HPDE6-E6E7 (cell line): Measurements from ENCODE around the gene ALPK1.
"Not testable (repeated sequence)": the region's sequence is repeated elsewhere in the genome, so short reads cannot be mapped to it uniquely, and the experiment has no call there.

Experiments
- DNase-seq: peaks from one replicate; pipeline ENCODE4 v3.0.0; 2011; ENCODE audit warnings: missing footprints; ENCODE audit errors: extremely low spot score

Gene ALPK1

DNA sequence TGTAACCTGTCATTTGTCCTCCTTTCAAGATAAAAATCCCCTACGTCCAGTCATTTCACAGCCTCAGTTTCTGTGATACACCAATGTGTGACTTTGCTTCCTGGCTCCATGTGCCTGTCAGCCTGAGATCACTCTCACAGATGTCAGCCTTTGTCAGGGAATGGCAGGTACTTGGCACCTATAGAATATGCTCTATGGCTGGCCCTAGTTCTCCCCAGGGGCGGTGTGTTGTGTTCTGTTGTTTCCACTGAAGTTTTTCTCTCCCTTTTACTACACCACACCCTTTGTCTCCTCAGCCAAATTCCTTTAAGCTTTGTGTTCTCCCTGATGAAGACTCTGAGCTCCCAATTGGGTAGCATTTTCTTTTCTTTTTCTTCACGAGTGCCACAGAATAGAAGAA is 81.7 kb downstream of the ALPK1 start:
- no peak for DNase-seq

DNA sequence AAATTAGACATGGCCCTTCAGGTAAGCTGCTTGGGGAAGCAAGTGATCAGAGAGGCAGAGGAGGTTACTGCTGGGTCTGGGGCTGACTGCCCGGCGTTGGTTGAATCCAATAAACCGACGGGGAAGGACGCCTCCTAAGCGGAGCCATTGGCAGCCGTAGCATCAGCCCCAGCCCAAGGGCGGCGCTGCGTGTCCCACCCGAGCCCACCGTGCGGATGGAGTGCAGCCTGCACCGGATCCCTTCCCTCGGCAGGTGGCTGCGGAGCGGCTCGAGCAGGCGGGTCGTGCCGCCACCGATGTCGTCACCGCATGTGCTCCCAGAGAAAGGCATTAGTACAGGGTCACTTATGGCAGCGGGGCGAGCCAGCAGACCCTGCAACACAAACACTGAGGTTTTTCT is 82.1 kb downstream of the ALPK1 start:
- DNase-seq = no peak

DNA sequence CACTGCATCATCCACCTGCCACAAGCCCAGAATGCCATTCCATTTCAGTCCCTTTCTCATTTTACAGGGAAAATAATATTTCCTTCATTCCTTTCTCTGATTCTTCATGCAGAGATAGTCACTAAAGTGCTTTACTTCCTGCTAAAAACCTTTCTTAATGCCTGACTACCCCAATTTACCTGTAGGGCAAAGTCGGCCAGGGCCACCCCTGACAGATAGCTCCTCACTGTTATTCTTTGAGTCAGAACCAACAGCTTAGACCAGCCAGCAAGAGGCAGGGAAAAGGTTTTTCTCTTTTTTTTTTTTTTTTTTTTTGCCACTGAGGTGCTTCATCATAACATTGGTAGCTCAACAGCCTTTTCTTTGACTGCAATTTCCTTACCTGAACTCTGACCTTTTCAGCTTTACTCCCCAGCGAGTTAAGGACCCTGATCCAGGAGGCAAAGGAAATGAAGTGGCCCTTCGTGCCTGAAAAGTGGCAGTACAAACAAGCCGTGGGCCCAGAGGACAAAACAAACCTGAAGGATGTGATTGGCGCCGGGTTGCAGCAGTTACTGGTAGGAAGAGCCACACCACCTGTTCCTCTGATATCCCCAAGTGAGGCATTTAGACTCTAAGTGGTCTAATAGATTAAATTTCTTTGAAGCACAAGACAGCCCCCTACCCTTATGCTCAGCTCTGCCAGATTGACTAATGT is 85.0 kb downstream of the ALPK1 start:
- no peak for DNase-seq

DNA sequence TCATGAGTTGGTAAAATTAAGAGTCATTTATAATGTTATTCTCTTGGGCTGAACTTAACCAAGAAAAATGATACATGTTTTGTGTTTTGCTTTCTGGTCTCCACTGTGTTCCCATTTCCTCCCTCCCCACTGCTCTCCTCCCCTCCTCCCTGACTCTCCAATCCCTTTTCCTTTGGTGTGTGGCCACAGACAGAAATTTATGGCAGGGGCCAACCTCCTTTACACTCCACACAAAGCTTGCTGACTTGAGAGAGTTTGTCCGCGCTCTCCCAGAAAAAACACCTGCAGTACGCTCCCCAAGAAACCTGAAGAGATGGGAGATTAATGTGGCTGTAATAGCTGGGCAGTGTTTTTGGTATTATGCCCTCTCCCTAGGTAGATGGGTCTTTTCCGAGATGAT is 88.9 kb downstream of the ALPK1 start:
- no peak for DNase-seq

DNA sequence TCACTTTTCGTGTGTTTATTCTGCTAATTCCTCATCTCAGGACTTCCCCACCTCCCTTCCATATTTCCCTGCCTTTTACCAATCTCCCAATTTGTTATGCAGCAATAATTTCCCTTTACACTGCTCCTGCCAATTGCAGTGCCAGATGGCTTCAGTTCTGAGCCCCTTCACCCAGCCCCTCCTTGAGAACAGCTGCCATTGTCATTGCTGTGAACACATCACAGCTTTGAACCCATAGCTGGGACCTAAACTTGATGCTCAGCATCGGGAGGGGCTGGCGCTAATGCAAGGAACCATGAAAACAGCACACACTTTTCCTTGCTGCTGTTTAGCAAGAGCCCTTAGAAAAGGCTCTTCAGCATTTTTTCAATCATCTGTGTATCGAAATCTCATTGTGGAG is 104.9 kb downstream of the ALPK1 start:
- DNase-seq = no peak

DNA sequence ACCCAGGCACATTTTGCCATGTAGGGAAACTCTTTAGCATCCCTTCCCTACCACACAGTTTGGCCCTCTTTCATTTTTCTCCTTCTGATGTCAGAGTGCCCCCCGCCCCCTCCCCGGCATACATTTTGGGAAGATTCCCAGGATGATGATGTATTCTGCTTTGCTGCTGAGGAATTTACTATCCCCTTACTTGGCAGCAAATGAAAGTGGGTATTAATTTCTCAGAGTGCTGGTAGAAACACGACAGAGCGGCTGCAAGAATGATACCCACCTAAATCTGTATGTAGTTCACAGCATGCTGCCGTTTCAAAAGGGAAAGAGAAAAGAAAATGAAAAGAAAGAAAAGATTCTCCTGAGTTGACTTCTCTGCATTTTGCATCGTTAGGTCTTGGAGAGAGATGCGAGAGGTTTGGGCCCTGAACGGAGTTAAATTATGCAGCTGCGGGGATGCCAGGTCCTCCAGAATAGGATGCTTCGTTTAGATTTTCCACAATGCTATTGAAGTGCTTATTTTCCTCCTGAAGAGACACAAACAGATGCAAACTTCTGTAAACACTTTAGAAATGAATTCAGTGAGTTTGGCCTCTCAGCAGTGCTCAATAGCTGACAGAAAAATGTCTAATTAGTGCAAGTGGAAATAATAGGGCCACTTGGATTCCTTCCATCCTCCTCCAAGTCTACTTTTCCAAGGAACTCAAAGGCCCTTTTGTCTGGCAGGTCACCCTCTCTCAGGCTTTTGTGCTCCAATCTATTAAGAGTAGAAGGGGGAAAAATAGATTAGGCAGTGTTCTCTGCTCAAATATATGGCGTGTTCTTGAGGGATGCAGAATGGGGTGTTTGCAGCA is 106.2 kb downstream of the ALPK1 start:
- no peak for DNase-seq

DNA sequence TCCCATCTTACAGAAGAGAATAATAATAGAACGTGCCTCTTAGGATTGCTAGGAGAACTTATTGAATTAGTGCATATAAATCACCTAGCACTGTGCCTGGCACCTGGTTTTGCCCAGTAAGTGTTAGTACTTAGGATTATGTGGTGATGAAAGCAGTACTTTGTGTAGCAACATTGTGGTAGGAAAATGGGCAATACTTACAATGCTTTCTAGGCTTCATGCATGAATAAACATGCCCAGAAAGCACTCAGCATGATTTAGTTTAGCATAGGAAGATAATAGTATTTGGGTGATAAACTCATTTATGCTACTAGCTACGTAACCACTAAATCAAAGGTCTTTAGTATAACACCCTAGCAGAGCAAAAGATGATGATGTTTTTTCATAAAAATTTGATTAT is 113.2 kb downstream of the ALPK1 start:
- DNase-seq = no peak

DNA sequence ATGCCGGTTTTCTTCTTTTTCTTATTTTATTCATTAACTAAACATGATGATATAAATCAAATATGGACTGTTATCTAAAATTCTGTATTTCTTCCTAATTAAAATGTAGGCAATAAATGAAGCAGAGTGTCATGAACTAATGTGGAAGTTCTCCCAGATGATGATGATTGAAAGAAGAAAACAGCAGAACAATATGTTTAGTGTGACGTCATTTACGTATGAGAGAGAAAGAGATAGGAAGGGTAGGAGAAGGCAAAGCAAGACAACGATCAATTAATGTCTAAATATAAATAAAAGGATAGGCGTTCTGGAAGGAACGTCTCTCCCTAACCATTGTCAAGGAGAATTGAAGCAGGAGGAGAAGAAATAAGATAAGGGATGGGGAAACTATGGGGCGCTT is 113.6 kb downstream of the ALPK1 start:
- no peak for DNase-seq

DNA sequence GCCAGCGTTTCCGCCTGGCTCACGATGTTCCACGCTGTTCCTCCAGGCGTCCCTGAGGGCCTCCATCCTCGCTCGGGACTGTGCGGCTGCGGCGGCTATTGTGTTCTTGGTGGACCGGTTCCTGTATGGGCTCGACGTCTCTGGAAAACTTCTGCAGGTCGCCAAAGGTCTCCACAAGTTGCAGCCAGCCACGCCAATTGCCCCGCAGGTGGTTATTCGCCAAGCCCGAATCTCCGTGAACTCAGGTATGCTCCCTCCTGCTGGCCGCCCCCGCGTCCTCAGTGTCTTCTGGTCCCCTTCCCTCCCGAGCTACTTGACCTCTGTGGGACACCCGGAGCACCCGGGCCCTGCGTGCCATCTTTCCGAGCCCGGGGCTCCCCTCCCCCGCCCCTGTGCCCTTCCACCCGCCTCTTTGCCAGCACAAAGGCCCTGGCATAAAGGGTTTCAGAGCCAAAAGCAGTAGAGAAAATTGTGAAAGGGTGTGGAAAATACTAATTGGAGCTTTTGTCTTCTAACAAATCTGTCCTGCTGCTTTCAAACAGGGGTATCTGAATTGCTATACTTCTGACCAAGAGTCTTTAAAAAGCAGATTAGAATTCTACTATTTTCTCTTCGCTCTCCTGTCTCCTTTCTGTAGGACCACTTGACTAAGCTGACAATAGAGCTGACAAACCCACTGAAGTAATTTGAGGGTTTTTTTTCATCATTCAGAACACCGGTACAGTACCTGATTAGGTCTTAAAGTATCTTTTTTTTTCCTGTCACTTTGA is 114.8 kb downstream of the ALPK1 start:
- no peak for DNase-seq

DNA sequence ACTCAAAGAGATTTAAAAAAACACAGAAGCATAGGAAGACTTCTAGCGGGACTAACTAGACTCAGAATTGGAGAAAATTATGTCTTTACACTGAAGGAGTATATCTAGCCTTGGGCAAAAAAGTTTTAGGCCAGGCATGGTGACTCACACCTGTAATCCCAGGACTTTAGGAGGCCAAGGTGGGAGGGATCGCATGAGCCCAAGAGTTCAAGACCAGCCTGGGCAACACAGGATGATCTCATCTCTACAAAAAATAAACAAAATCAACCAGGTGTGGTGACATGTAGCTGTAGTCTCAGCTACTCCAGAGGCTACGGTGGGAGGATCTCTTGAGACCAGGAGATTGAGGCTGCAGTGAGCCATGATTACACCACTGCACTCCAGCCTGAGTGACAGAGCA is 119.3 kb downstream of the ALPK1 start:
- DNase-seq = no peak

DNA sequence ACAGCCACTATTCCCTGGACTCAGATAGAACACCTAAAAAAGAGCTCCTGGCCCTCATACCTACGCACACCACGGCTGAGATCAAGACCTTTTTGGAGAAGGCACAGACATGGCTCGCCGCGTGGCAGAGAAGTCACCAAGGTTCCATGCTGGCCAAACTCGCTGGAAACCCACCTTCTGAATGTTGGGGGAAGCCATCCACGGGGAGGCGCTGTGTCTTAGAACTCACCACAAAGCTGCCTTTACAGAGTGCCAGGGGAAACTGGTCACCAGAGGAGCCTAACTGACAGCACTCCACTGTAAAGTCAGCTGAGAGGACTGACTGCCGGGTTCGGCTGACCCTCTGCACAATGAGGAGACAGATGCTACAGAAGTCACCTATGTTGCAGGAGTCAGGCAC is 120.9 kb downstream of the ALPK1 start:
- DNase-seq = no peak

DNA sequence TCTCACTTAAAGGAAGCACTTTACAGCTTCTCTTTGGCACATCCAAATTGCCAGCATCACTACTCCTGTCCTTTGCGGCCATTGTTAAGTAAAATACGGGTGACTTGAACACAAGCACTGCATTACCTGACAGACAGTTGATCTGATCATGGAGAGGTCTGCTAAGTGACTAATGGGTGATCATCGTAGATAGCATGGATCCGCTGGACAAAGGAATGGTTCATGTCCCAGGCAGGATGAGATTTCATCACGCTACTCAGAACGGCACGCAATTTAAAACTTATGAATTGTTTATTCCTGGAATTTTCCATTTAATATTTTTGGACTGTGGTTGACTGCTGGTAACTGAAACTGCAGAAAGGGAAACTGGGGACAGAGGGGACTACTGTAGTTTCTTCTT is 124.7 kb downstream of the ALPK1 start:
- no peak for DNase-seq

DNA sequence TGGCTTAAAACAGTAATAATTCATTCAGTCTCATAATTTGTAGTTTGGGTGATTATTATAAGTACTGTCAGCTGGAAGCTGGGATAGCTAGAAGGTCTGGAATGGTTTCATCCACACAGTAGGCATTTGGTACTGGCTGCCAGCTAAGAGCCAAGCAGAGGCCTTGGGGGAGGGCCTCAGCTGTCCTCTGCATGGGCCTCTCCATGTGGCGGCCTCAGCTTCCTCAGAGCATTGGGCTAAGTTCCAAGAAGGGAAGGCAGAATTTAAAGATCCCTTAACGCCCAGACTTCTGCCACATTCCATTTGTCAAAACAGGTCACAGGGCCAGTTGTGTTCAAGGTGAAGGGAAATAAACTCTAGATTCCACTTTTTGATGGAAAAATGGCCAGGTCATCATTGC is 125.5 kb downstream of the ALPK1 start:
- no peak for DNase-seq

DNA sequence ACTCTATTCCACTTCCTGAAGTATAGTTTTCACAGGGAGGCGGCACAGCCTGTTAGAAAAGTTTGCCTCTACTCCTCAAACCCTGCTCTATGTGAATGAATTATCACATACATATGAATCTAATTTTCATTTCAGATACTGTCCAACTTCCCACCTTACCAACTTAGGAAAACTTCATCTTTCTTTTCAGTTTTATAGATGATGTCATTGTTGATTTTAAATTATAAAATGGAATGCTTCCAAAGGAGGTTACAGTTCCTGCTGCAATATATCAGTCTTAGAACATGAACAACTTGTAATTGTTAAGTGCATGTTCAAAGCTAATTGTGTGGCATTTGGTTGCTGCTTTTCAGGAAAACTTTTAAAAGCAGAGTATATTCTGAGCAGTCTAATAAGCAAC is 126.4 kb downstream of the ALPK1 start:
- DNase-seq = no peak

DNA sequence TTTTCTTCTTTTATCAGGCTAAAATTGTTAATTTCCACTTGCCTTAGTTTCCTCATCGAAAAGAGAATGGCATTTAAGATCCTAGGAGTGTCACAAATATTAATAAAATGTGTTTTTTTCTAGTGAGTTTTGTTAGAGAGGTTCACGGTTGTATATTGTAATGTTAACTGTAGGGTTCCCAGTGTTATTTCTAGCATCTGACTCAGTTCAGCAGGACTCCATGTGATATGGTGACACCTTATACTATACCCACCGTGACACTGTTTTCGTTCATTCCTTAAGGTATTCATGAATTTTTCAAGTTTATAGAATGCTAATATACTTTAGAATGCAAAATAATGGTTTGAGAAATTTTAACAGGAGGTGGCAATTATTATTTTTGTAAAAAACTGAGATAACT is 128.7 kb downstream of the ALPK1 start:
- no peak for DNase-seq

DNA sequence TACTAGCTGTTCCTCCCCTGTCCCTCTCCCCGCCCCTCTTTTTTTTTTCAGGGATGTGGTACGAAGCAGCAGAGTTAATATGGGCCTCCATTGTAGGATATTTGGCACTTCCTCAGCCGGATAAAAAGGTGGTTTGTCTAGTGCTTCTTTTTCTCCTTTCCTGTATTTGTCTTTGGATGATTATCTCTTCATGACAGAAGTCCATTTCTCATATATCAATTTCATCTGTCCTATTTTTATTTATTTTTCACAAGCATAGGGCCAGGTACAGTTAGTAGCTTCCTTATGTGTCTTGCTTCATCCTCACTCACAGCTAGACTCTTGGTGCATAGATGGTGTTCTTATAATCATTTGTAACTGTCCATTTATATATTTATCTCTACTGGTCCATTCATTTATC is 129.2 kb downstream of the ALPK1 start:
- DNase-seq = no peak

DNA sequence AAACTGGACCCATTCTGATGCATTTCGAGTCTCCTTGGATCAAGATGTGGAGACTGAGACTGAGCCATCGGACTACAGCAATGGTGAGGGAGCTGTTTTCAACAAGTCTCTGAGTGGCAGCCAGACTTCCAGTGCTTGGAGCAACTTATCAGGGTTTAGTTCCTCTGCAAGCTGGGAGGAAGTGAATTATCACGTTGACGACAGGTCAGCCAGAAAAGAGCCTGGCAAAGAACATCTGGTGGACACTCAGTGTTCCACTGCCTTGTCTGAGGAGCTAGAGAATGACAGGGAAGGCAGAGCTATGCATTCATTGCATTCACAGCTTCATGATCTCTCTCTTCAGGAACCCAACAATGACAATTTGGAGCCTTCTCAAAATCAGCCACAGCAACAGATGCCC is 134.0 kb downstream of the ALPK1 start:
- DNase-seq = no peak

DNA sequence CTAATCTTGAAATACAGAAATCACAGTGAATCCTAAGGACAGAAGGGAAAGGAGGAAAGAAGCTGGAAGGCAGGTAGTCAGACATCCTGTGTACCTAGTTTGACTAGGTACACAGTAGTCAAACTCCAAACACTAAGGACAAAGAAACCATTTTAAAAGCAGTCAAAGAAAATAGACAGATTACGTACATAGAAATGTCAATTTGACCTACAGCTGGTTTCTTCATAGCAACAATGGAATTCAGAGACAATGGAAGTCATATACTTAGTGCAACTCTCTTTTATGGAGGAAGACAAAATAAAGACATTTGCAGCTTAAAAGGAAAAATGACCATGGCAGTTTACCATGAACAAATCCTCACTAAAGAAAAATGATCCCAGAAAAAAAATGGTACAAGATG is 139.8 kb downstream of the ALPK1 start:
- no peak for DNase-seq

DNA sequence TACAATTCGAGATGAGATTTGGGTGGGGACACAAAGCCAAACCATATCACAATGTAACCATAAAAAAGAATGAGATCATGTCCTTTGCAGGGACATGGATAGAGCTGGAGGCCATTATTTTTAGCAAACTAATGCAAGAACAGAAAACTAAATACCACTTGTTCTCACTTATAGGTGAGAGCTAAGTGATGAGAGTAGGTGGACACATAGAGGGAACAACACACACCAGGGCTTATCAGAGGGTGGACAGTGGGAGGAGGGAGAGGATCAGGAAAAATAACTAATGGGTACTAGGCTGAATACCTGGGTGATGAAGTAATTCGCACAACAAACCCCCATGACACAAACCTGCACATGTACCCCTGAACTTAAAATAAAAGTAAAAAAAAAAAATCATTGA is 145.1 kb downstream of the ALPK1 start:
- not testable (repeated sequence) for DNase-seq

DNA sequence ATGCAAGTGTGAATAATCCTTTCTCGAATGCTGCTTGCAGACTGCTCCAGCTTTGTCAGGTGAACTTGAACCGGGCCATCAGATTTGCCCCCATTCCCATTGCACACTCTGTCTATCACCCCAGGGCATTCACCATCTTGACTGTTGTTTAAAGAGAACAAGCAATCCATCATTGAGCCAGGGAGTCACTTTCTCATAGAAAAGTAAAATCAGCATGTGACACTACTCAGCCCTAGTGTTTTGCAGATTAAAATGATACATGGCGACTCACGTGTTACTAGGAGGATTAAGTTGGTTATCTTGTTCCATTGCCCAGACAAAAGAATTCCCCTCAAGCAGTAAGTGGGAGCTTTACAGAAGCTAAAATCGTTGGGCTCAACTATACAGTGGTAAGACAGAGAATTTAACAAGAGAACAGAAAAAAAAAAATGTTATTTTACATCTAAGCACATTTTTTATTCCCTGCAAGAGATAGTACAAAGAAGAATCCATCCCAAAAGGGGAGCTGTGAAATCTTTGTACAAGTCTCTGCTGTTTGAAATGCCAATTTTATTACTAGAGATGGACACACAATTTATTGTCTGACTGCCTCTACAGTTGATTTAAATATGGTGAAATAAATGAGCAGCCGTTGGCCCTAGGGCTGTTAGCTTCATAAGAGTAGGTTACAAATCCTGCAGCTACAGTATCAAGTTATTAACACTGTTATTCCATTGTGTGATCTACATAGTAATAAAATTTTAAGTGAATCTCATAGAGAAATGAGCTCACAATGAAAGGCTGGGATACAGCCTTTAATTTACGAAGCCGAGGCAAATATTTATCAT is 151.3 kb downstream of the ALPK1 start:
- DNase-seq = peak; percentile 3

DNA sequence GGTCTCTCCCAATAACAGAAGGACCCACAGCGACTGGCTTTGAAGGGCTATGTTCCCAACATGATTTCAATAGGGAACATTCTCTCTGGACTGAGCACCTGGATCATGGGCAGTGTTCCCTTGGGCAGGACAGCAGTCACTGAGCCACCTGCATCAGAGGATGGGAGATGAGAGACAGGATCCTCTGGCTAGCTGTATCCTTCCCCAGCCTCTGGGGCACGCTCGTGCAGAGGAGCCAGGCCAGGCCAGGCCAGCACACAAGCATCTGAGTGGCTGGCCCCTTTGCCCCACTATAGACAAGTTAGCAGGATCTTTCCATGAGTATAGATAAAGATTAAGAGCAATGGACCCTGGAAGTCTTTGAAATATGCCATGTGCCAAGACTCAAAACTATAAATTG is 152.5 kb downstream of the ALPK1 start:
- no peak for DNase-seq

DNA sequence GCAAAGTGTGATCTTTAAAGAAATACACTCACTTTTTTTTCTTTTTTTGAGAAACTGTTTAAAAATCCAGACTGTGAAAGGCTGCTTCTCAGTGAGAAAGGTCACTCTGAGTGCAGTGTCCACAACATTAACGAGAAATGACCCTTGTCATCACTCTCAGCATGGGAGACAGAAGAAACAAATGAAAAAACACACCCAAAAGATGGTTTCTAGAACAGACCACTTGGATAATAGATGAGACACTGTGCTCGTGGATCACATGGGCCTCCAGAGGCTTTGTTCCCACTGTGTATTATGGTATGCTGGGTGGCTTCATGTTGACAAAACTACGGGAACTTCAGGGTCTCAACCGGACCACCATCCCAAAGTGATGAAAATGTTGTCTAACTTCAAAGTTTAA is 153.9 kb downstream of the ALPK1 start:
- no peak for DNase-seq
